GM18867 (cell line): ENCODE measurements around the gene STON2.
"Not testable (repeated sequence)": the region's sequence is repeated elsewhere in the genome, so short reads cannot be mapped to it uniquely, and the experiment has no call there.

ENCODE experiments used
- ATAC-seq: cut with Tn5 transposase; IDR thresholded peaks from one replicate; pipeline ENCODE4 v1.9.1; 2021; ENCODE audit warnings: mild to moderate bottlenecking, moderate library complexity; ENCODE audit not compliant: unreplicated experiment

Gene STON2

DNA sequence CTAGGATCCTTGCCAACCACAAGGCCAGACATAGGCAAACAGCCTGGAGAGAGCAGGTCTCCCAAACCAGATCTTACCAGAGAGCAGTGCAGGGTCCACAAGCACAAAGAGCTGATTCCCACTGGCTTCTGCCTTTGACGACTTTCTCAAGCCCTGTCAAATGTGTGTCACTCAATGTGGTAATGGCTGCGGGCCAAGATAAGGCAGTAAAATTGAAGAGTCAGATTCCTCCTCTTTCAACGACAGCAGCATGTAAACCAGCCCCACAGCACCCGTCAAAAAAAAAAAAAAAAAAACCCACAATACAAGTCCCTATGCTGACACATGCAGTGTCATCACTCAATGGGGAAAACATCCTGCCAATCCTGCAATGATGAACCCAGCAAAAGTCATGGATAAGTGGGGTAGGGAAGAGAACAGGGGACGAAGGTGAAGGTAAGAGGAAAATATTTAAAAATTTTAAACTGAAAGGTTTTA, at the start of gene STON2:
STON2 (minus strand) TSS at position 123 of the 477 bp plus-strand sequence. CDS start 1,942 bp downstream, outside the sequence.
- no peak for ATAC-seq

DNA sequence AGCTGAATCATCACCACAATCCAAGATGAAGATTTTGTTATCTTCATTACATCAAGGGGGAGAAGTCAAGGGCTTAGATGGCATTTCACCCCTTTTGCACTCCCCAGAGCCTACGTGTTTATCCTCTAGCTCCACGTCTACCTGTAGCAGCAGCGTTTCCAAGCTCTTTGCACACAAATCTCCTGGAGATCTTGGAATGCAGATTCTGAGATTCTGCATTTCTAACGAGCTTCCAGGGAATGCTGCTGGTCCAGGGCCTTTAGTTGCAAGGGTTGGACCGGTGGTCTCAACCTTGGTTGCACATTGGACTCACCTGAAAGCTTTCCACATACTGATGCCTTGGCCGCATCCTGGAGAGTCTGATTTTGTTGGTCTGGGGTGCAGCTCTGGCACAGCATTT, 49.5 kb upstream of the STON2 start:
- ATAC-seq: no peak

- ATAC-seq: no peak
Measured at GRCh38 chr14:81449114-81449513, 49.0 kb upstream of the STON2 start.

- ATAC-seq: no peak
Measured at GRCh38 chr14:81447021-81447764, 47.1 kb upstream of the STON2 start.

GRCh38 chr14:81446279-81447007, 46.3 kb upstream of the STON2 start:
- ATAC-seq: no peak

- ATAC-seq: no peak
Measured at GRCh38 chr14:81441626-81442134, 41.6 kb upstream of the STON2 start.

GRCh38 chr14:81440041-81440440, 39.9 kb upstream of the STON2 start:
- ATAC-seq: no peak

- ATAC-seq: no peak
Measured at GRCh38 chr14:81437244-81437643, 37.1 kb upstream of the STON2 start.

DNA sequence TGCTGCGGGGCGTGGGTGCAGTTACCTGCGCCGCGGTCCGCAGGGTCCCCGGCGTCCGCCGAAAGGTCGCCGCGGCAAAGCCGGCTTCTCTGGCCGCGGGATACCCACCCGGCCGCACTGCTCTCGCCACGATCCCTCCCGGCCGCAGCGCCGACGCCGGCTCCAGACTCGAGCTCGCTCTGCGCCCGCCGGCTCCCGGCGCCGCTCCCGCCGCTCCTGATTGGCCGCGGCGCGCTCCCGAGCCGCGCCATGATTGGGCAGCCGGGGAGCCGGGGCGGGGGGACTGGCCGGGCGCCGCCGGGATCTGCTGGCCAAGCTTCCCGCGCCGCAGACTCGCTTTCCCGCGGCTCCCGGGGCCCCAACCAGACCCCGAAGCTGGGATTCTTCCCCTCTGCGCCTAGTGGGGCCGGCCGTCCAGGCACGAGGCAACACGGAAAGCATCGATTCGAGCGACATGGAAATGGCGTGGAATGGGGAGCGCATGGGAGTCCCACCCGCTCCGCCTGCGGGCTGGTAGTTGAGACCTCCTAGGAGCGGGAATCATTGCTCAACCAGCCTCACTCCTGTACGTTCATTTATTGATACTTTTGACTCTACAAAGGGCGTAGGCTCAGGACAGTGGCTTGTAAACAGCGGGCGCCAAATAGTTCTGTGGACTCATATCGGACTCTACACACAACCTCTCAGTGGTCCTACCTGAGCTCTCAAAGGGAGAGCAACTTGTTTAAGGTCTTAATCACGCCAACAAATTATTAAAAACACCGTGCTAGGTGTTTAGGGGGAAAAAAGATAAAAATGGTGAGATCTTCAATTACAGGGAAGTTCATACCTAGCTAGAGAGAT, 36.4 kb upstream of the STON2 start:
- ATAC-seq: peak; percentile 70

GRCh38 chr14:81435391-81436295, 35.5 kb upstream of the STON2 start:
- peak; percentile 32 for ATAC-seq

DNA sequence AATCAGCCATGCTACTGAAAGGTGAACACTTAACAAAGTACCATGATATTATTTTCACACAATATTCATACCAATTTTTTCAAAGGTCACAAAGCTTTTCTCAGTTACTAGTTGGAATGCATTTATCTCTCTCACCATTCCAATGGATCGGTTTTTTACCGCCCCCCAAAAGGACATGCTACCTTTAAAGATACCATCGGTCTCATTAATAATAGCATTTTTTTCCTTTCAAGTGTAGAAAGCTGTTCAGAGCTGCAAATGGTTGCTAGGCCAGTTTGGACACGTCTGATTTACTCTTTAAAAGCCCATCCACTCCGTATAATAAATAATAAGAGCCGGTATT, 34.9 kb upstream of the STON2 start:
- ATAC-seq: no peak

GRCh38 chr14:81434230-81434629, 34.1 kb upstream of the STON2 start:
- ATAC-seq: no peak

DNA sequence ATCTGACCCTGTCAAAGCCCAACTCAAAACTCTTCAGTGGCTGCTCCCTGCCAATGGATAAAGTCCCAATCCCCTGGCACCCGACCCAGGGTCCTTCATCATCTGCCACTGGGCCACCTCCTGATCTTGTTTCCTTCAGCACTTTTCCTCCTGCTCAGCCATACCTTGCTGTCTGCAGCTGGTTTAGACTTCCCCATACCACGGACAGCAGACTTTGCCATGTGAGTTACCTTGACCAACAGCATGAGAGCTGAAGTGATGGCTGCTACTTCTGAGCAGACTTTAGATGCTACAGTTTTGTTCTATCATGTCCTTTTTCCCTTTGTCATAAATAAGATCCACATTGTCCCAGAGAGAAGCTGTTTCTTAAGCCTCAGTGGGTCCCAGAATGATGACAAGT, 33.3 kb upstream of the STON2 start:
- ATAC-seq: no peak

DNA sequence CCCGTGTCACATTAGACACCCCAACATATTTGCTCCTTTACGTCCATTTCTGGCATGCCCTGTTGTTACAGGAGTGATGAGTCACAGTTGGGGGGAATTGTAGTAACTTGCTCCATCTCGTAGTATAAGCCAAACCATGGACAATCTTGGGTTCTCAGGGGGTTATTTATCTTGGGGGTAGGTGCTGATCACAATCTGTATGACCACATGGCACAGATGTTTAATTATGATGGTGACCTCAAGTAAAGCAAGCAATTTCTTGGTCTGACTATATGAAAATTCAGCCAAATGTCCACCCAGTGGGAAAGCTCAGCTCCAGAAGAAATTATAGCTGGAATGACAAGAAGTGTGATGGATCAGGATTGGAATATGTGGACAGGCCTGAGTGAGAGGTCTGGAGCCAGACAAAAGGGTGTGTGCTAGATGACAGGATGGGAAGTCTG, 32.1 kb upstream of the STON2 start:
- no peak for ATAC-seq

DNA sequence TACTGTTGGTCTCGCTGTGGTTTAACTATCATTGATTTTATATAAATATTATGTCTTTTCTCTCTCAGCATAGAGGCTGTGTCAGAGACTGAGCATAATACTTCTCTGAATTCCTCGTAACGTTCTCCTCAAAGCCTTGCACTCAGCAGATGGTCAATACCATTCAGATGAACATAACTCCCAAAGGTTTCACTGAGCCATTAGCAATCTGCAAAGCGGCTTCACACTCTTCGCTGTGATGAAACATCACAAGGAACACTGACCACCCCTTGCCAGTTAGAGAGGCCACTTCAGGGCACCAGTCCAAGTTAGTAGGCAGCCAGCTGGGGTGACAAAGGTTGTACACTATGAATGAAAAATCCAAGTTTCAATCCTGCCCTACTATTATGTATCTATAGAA, 30.1 kb upstream of the STON2 start:
- ATAC-seq: no peak

DNA sequence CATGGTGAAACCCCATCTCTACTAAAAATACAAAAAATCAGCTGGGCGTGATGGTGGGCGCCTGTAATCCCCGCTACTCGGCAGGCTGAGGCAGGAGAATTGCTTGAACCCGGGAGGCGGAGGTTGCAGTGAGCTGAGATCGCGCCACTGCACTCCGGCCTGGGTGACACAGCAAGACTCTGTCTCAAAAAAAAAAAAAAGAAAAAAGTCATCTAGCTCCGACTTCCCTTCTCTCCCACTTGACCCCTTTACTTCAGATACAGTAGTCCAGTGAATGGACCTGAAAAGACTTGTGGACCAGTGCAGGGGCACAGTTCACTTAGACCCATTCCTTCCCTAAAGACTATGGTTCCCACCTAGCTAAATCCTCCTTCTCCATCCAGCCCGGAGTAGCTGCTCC, 29.6 kb upstream of the STON2 start:
- ATAC-seq: not testable (repeated sequence)

- ATAC-seq: no peak
Measured at GRCh38 chr14:81429028-81429427, 28.9 kb upstream of the STON2 start.

DNA sequence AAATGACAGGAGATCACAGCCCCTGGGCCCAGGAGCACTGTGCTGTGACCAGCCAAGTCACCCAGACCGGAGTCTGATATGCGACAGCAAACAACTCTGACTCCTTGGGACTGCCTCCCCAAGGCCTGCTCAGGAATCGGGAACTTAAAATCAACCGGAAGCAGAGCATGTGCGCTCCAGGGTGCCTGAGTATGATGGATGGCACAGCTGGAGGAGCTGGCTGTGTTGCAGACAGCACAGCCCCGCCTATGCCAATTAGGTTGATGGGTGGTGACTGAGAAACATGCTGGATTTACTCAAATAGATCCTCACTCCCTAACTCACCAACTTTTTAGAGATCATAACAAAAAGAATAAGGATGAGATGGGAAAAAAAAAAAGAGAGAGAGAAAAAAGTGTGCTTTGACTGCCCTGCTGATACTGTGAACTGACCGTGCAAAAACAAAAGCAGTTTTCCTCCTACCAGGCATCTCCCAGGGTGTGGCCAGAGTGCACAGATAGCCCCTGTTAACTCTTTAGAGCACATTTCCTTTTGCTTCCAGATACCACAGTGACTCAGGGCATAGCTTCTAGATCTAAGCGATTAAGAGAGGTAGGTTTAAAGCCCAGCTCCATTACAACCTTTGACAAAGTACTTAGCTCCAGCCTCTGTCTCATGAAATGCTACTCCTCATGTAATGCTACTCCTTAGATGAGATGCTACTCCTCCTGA, 27.4 kb upstream of the STON2 start:
- ATAC-seq: no peak

GRCh38 chr14:81423504-81423903, 23.4 kb upstream of the STON2 start:
- no peak for ATAC-seq
